ENCODE results near the gene STON2. TPM values are rescaled to one million over a fixed set of nuclear protein-coding genes. Genes with fewer than 3 reads are reported as not detected.
"Not testable (repeated sequence)": the region's sequence is repeated elsewhere in the genome, so short reads cannot be mapped to it uniquely, and the experiment has no call there.

The STON2 gene
- total RNA-seq, 3 donors from 2014 or later (not counting 1 experiment from before 2014, with no cell fraction given), result 1.7 to 4.8 (median 3.8) TPM

DNA sequence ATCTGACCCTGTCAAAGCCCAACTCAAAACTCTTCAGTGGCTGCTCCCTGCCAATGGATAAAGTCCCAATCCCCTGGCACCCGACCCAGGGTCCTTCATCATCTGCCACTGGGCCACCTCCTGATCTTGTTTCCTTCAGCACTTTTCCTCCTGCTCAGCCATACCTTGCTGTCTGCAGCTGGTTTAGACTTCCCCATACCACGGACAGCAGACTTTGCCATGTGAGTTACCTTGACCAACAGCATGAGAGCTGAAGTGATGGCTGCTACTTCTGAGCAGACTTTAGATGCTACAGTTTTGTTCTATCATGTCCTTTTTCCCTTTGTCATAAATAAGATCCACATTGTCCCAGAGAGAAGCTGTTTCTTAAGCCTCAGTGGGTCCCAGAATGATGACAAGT is 33.3 kb upstream of the STON2 start:
- DNase-seq (no peak), ATAC-seq (no peak)
- Mint-ChIP-seq H3K27me3 (ENCODE audit: low read depth in 2 of 2) (peaks cover 47 to 55% of the 10 kb centered on the region in 2 donors), H3K4me1 (peaks cover 11 to 17% of the 10 kb centered on the region in 2 donors), H3K27ac (no peak overlapping the region), H3K4me3 (no peak overlapping the region), H3K9me3 (no peaks in the 10 kb centered on the region), H3K36me3 (no peaks in the 10 kb centered on the region)
- Histone ChIP-seq H3K36me3 (ENCODE audit: control insufficient read depth, insufficient read depth, low read length) (no peaks in the 10 kb centered on the region), H3K27me3 (ENCODE audit: control insufficient read depth, insufficient read depth, low read length) (peaks cover 28% of the 10 kb centered on the region), H3K4me1 (ENCODE audit: control insufficient read depth, insufficient read depth, low read length) (peaks cover 15% of the 10 kb centered on the region), H3K9me3 (ENCODE audit: control insufficient read depth, insufficient read depth, low read length) (no peaks in the 10 kb centered on the region), H3K27ac (ENCODE audit: low read length) (no peak overlapping the region), H3K4me3 (ENCODE audit: low read length) (no peak overlapping the region)
- intact Hi-C loops (cut with micrococcal nuclease), result no loop called here
- TF ChIP-seq, protein P1, sequence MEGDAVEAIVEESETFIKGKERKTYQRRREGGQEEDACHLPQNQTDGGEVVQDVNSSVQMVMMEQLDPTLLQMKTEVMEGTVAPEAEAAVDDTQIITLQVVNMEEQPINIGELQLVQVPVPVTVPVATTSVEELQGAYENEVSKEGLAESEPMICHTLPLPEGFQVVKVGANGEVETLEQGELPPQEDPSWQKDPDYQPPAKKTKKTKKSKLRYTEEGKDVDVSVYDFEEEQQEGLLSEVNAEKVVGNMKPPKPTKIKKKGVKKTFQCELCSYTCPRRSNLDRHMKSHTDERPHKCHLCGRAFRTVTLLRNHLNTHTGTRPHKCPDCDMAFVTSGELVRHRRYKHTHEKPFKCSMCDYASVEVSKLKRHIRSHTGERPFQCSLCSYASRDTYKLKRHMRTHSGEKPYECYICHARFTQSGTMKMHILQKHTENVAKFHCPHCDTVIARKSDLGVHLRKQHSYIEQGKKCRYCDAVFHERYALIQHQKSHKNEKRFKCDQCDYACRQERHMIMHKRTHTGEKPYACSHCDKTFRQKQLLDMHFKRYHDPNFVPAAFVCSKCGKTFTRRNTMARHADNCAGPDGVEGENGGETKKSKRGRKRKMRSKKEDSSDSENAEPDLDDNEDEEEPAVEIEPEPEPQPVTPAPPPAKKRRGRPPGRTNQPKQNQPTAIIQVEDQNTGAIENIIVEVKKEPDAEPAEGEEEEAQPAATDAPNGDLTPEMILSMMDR (IDR thresholded peaks at IDR 0.05), result no peak
- WGBS (ENCODE audit: insufficient coverage), result 63% methylated on average over 2 of the region's 2 CpGs

DNA sequence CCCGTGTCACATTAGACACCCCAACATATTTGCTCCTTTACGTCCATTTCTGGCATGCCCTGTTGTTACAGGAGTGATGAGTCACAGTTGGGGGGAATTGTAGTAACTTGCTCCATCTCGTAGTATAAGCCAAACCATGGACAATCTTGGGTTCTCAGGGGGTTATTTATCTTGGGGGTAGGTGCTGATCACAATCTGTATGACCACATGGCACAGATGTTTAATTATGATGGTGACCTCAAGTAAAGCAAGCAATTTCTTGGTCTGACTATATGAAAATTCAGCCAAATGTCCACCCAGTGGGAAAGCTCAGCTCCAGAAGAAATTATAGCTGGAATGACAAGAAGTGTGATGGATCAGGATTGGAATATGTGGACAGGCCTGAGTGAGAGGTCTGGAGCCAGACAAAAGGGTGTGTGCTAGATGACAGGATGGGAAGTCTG is 32.1 kb upstream of the STON2 start:
- H3K4me1 Mint-ChIP-seq, result peaks cover 11 to 15% of the 10 kb centered on the region in 2 donors
- no peaks in the 10 kb centered on the region for H3K9me3 Mint-ChIP-seq
- WGBS (ENCODE audit: insufficient coverage), result 53% methylated on average over 3 of the region's 3 CpGs
- intact Hi-C loops (cut with micrococcal nuclease), result no loop called here
- H3K36me3 Mint-ChIP-seq, result no peaks in the 10 kb centered on the region
- no peaks in the 10 kb centered on the region for H3K9me3 ChIP-seq (ENCODE audit: control insufficient read depth, insufficient read depth, low read length)
- H3K4me3 Mint-ChIP-seq, result no peak overlapping the region
- H3K27ac Mint-ChIP-seq, result no peak overlapping the region
- TF ChIP-seq, protein P1 (IDR thresholded peaks at IDR 0.05), result no peak
- ATAC-seq, result no peak
- peaks cover 24% of the 10 kb centered on the region for H3K27me3 ChIP-seq (ENCODE audit: control insufficient read depth, insufficient read depth, low read length)
- peaks cover 50 to 52% of the 10 kb centered on the region in 2 donors for H3K27me3 Mint-ChIP-seq (ENCODE audit: low read depth in 2 of 2)
- no peaks in the 10 kb centered on the region for H3K36me3 ChIP-seq (ENCODE audit: control insufficient read depth, insufficient read depth, low read length)
- H3K4me3 ChIP-seq (ENCODE audit: low read length), result no peak overlapping the region
- no peak overlapping the region for H3K27ac ChIP-seq (ENCODE audit: low read length)
- peaks cover 15% of the 10 kb centered on the region for H3K4me1 ChIP-seq (ENCODE audit: control insufficient read depth, insufficient read depth, low read length)
- DNase-seq, result no peak

GRCh38 chr14:81430235-81430634 is 30.1 kb upstream of the STON2 start:
- H3K27me3 Mint-ChIP-seq (ENCODE audit: low read depth in 2 of 2), result peaks cover 47 to 55% of the 10 kb centered on the region in 2 donors
- no peaks in the 10 kb centered on the region for H3K9me3 Mint-ChIP-seq
- H3K27me3 ChIP-seq (ENCODE audit: control insufficient read depth, insufficient read depth, low read length), result peaks cover 10% of the 10 kb centered on the region
- intact Hi-C loops (cut with micrococcal nuclease), result no loop called here
- 93% methylated on average over 4 of the region's 5 CpGs for WGBS (ENCODE audit: insufficient coverage)
- DNase-seq (no peak), ATAC-seq (no peak)
- no peak overlapping the region for H3K27ac ChIP-seq (ENCODE audit: low read length)
- H3K27ac Mint-ChIP-seq, result no peak overlapping the region
- H3K4me1 Mint-ChIP-seq, result peaks cover 2 to 3% of the 10 kb centered on the region in 2 donors
- peaks cover 2% of the 10 kb centered on the region for H3K4me1 ChIP-seq (ENCODE audit: control insufficient read depth, insufficient read depth, low read length)
- no peaks in the 10 kb centered on the region for H3K9me3 ChIP-seq (ENCODE audit: control insufficient read depth, insufficient read depth, low read length)
- H3K36me3 Mint-ChIP-seq, result no peaks in the 10 kb centered on the region
- no peak overlapping the region for H3K4me3 ChIP-seq (ENCODE audit: low read length)
- no peak overlapping the region for H3K4me3 Mint-ChIP-seq
- TF ChIP-seq, protein P1 (IDR thresholded peaks at IDR 0.05), result no peak
- no peaks in the 10 kb centered on the region for H3K36me3 ChIP-seq (ENCODE audit: control insufficient read depth, insufficient read depth, low read length)

- H3K4me3 Mint-ChIP-seq; ATAC-seq; H3K27ac Mint-ChIP-seq; DNase-seq; H3K36me3 ChIP-seq (ENCODE audit: control insufficient read depth, insufficient read depth, low read length); H3K36me3 Mint-ChIP-seq; intact Hi-C loops (cut with micrococcal nuclease); H3K27me3 ChIP-seq (ENCODE audit: control insufficient read depth, insufficient read depth, low read length); H3K9me3 Mint-ChIP-seq; H3K4me3 ChIP-seq (ENCODE audit: low read length); H3K4me1 Mint-ChIP-seq; H3K4me1 ChIP-seq (ENCODE audit: control insufficient read depth, insufficient read depth, low read length); H3K9me3 ChIP-seq (ENCODE audit: control insufficient read depth, insufficient read depth, low read length); H3K27ac ChIP-seq (ENCODE audit: low read length): not testable (repeated sequence)
- peaks cover 43 to 55% of the 10 kb centered on the region in 2 donors for H3K27me3 Mint-ChIP-seq (ENCODE audit: low read depth in 2 of 2)
- 88% methylated on average over 11 of the region's 11 CpGs for WGBS (ENCODE audit: insufficient coverage)
Measured at GRCh38 chr14:81429749-81430148, 29.6 kb upstream of the STON2 start.
